Measurements from ENCODE around the gene TBX1.

Gene TBX1

GRCh38 chr22:19753996-19754700 is 6.4 kb upstream of the TBX1 start:
- DNase-seq (ENCODE audit: low read depth), result no peak

GRCh38 chr22:19754701-19755144 is 5.9 kb upstream of the TBX1 start:
- DNase-seq (ENCODE audit: low read depth), result no peak

GRCh38 chr22:19755145-19755710 is 5.3 kb upstream of the TBX1 start:
- DNase-seq (ENCODE audit: low read depth), result no peak

GRCh38 chr22:19755722-19756287 is 4.8 kb upstream of the TBX1 start:
- DNase-seq (ENCODE audit: low read depth), result no peak

GRCh38 chr22:19756288-19757128 is 4.1 kb upstream of the TBX1 start:
- no peak for DNase-seq (ENCODE audit: low read depth)

- DNase-seq (ENCODE audit: low read depth), result no peak
Observed at GRCh38 chr22:19757140-19757984, 3.2 kb upstream of the TBX1 start.

- DNase-seq (ENCODE audit: low read depth), result no peak
Observed at GRCh38 chr22:19757985-19758895, 2.3 kb upstream of the TBX1 start.

- no peak for DNase-seq (ENCODE audit: low read depth)
Observed at GRCh38 chr22:19758896-19759426, 1.6 kb upstream of the TBX1 start.

- DNase-seq (ENCODE audit: low read depth), result no peak
Observed at GRCh38 chr22:19759427-19760057, 1.0 kb upstream of the TBX1 start.

- no peak for DNase-seq (ENCODE audit: low read depth)
Observed at GRCh38 chr22:19760951-19761724, 560 bp downstream of the TBX1 start.

GRCh38 chr22:19761725-19762567 is 1.4 kb downstream of the TBX1 start:
- no peak for DNase-seq (ENCODE audit: low read depth)

- no peak for DNase-seq (ENCODE audit: low read depth)
Observed at GRCh38 chr22:19762568-19763457, 2.2 kb downstream of the TBX1 start.

- DNase-seq (ENCODE audit: low read depth), result no peak
Observed at GRCh38 chr22:19763458-19764298, 3.1 kb downstream of the TBX1 start.

GRCh38 chr22:19764299-19764593 is 3.7 kb downstream of the TBX1 start:
- no peak for DNase-seq (ENCODE audit: low read depth)

- no peak for DNase-seq (ENCODE audit: low read depth)
Observed at GRCh38 chr22:19764636-19765476, 4.3 kb downstream of the TBX1 start.
